CD4-positive, alpha-beta T cell treated with Interleukin-4 for 1 hour (primary cell): ENCODE data around the gene TSPEAR.
"Not testable (repeated sequence)": the region's sequence is repeated elsewhere in the genome, so short reads cannot be mapped to it uniquely, and the experiment has no call there.

Source experiments
- DNase-seq, 2 donors: peaks; one replicate each; pipeline ENCODE4 v3.0.0-alpha.2; 2020 to 2022

TSPEAR gene

DNA sequence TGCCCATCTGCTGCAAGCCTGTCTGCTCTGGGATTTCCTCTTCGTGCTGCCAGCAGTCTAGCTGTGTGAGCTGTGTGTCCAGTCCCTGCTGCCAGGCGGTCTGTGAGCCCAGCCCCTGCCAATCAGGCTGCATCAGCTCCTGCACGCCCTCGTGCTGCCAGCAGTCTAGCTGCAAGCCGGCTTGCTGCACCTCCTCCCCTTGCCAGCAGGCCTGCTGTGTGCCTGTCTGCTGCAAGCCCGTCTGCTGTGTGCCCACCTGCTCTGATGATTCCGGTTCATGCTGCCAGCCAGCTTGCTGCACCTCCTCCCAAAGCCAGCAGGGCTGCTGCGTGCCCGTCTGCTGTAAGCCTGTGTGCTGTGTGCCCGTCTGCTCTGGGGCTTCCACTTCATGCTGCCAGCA, 110.3 kb downstream of the TSPEAR start:
- DNase-seq, result not testable (repeated sequence)

DNA sequence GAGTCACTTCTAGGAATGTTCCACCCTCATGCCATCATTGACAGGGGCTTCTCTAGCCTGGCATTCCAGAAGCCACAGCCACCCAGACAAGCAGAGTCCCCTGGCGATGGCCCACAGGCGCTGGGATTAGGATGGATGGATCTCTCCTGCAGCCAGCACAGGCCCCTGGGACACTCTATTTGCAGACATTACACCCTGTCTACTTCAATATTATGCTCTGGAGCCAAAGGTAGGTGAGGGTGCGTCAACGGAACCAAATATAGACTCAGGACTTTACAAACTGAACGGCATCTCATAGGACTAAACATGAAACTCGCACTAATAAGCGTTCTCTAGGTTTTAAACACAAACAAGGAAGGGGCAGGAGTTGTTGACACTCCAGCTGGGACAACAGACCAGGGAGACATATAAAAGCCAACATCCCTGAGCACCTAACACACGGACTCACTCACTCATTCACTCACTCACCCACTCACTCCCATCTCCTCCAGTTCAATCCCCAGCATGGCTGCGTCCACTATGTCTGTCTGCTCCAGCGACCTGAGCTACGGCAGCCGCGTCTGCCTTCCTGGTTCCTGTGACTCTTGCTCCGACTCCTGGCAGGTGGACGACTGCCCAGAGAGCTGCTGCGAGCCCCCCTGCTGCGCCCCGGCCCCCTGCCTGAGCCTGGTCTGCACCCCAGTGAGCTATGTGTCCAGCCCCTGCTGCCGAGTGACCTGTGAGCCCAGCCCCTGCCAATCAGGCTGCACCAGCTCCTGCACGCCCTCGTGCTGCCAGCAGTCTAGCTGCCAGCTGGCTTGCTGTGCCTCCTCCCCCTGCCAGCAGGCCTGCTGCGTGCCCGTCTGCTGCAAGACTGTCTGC, 111.0 kb downstream of the TSPEAR start, which contains the start of gene KRTAP10-7:
Gene KRTAP10-7 (plus strand): TSS at position 480 of the 861 bp plus-strand sequence. CDS start 25 bp downstream, at position 505.
- DNase-seq, result not testable (repeated sequence)

DNA sequence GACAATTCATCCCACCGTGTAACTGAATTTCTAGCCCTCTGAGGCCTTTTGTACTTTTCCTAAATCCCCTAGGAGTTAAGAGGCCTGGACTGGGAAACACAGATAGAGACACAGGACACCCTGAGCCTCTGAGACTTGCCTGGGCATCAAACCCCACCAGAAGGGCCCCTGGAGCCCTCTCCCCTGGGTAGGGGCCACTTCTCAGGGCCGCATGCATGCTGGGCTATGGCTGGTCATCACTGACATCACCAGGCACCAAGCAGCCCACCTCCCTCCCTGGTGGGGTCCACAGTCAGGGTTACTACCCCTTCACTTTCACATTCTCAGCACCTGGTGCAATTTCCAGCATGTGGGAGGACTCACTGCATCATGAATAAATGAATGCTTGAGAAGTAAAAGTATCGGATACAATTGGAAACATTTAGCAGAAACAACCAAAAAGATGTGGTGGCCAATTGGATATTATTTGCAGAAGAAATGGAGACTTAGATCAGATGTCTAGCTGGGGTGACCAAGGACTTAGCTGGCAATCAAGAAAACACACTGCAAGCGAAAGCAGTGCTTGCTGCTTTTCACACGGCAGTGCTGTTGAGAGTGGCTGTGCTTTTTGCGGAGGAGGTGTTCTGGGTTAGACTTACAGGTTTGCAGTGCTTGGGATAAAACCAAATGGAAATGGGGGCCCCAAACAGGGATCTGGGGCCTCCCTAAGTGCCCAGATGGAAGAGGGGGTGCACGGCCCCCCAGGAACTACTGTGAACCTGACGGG, 111.9 kb downstream of the TSPEAR start:
- no peak for DNase-seq

DNA sequence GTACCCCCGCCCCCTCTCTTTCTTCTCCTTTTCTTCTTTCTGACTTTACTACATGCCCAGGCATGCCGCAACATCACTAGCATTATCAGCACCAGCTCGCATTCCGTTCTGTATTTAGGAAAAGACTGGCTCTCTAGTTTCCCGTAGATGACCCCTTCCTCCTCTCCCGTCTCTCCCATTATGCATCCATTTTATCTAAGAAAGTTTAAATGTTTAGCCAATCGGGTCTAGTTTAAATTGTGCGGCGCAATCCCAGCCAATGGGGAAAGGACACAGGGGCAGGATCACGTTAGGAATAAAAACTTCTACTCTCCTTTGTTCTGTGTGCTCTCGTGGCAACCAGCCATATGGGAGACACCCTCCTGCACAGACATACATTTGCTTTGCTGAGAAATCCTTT, 113.3 kb downstream of the TSPEAR start:
- DNase-seq, result no peak

DNA sequence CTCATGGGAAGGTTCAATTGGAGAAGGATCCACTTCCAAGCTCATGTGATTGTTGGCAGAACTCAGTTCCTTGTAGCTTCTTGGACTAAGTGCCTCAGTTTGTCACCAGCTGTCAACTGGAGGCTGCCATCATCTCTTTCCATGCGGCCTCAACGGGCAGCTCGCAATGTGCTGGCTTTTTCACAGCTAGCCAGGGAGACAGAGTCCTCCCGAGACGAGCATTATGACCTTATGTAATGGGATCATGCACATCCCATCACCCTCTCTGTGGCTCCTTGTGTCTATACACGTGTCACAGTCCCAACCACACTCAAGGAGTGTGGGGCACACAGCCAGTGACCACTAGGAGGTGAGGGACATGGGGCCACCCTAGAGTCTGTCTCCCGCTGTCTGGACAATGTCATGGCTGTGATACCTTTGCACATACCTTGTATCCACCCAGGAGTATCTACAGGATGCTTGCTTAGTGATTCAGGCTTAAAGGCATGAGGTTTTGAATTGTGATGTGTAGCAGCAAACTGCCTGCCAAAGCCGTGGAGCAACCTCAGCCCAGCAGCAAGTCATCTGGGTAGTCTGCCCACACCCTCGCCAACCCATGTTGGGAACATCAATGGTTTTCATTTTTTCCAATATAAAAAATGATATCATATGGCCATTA, 115.2 kb downstream of the TSPEAR start:
- no peak for DNase-seq

DNA sequence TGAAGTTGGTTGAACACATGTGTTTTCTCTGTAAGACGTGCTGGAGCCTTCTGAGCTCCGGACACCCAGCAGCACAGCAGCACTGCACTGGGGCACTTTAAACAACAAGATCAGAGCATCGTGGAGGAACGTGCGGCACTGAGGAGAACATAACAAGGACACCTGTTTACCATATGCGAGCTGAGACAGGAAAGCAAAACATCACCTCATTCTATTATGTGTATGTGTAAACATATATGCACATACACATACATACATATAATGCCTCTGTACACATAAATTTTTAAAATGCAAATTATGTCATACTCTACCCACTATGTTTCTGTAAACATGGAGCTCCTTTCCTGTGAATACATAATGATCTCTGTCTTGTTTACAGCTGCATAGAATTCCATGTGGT, 115.8 kb downstream of the TSPEAR start:
- no peak for DNase-seq

DNA sequence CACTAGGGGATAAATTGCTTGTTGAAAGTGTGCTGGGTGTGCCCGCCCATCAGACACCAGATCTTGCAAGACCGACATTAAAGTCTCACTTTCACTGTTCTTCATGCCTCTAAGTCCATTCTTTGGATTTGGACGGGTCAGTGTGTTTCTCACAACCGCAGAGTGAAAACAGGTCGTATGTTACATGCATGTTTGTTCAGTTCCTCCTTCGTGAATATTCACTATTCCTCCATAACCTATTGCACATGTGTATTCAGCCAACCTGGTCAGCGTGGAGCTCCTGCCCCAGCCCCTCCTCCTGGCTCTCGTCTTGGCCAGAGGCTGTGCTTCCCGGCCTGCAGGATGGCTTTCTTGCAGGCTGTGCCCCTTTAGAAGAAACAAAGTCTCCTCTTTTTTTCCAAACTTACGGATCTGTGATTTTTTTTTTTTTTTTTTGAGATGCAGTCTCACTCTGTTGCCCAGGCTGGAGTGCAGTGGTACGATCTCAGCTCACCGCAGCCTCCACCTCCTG, 116.9 kb downstream of the TSPEAR start:
- no peak for DNase-seq

DNA sequence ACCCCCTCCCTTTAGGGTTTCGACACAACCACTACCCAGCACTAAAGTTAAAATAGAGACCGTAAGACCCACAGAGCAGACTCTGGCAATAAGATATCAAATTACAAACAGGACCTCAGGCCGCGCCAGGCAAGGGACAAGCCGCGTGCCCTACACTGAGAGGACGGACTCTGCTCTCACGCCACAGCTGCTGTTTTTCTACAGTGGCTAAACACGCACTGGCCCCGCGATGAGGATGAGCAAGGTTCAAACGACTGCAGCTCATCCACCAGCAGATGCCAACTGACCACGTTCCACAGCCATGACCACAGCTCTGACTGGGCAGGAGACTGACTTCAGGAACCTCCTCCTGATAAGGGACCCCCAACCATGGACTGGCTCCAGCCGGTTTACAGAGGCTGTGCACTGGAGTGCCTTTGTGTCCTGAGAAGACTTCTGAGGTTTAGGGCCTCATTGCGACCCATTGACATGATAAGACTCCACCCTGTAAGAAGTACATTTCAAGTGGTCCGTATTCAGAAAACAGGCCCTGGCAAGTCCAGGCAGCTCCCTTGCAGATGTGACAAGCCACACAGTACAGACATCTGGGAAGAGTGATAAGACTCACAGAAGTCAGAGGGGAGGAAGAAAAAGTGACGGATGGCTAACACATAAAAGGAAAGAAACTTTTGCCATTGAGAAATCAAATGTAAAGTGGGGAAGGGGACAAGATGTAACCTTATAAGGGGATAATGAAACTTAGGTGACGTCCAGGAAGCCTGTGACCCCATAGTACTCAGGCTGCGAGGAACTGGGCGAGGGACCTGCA, 117.6 kb downstream of the TSPEAR start:
- no peak for DNase-seq

DNA sequence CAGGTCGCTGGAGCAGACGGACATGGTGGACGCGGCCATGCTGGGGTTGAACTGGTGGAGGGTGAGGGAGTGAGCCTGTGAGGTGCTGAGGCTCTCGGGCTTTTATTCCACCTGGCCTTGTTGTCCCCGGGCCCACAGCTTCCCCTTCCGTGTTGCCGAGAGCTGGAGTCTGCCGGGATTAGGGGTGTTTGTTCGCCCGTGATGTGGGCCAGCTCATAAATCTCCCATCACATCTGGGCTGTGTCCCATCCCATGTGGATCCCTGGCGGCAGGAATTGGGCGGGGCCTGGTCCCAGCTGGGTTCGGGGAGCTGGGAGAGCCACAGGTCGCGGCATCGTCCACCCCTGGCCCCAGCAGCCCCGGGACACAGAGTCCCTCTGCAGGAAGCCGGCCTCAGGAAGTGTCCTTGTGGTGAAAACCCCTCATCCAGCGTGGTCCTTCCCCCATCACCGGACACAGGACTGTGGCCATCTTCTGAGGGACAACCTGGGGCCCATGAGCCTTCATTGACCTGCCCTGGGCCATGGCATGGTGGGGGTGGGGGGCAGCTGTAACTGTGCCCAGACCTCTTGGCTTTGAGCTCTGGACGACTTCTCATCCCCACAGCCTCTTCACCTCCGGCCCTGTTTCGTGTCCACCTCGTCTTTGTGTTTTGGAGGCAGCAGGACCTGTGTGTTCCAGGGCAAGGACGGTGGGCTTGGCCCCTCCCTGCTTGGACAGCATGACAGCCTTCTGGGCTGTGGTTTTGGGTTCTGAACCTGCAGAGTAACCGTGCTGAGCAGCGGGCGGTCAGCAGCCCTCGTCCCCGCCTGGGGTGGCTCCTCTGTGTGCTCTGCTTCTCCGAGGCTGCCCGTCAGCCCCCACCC, 118.7 kb downstream of the TSPEAR start, which contains the start of gene KRTAP10-6:
Gene KRTAP10-6 (minus strand): TSS at position 60 of the 866 bp plus-strand sequence. CDS start 21 bp downstream, at position 39.
- DNase-seq, result no peak

DNA sequence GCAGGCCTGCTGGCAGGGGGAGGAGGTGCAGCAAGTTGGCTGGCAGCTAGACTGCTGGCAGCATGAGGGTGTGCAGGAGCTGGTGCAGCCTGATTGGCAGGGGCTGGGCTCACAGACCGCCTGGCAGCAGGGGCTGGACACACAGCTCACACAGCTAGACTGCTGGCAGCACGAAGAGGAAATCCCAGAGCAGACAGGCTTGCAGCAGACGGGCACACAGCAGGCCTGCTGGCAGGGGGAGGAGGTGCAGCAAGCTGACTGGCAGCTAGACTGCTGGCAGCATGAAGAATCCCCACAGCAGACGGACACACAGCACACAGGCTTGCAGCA, 119.6 kb downstream of the TSPEAR start:
- not testable (repeated sequence) for DNase-seq

DNA sequence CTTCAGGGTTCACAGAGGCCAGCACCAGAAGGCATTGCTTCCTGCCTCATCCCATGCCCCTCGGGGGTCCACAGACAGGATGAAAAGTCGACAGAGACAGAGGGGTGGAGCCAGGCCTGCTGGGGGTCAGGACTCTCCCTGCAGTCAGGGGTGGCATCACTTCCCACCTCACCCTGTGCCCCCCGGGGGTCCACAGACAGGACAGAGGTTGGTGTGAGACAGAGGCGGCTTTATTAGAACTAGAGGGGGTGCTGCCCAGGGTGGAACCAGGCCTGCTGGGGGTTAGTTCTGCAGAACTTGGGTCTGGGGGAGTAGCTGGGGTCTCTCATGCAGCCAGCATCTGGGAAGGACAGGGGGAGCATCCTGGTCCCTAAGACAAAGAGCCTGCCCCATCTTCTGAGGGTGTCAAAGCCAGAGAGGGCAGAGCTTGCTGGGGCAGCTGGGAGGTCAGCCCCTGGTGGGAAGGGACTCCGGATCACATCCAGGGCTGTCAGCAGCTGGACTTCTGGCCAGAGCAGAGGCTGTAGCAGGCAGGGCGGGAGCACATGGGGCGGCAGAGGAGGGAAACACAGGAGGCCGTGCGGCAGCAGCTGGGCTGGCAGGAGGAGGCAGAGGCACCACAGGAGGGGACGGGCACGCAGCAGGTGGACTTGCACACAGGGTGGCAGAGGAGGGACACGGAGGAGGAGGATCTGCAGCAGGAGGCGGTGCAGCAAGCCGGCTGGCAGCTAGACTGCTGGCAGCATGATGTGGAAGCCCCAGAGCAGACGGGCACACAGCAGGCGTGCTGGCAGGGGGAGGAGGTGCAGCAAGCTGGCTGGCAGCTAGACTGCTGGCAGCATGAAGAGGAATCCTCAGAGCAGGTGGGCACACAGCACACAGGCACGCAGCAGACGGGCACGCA, 120.2 kb downstream of the TSPEAR start:
- DNase-seq, result not testable (repeated sequence)

DNA sequence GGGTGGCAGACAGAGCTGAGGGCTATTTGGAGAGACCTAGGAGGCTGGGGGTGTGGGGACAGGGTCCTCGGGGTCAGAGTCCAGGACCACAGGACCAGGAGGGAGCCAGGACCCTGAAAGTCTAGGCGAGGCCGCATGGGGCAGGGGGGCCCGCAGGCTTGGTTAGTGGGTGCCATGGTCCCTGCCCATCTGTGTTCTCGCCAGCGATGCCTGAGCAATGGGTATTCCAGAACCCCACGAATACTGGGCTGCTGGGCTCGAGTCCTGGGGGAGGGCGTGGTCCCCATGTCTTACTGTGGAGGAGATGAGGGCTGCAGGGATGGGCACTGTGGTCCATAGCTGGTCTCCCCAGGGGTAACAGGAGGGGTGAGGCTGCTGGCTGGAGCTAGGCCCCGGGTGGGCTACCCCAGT, 121.1 kb downstream of the TSPEAR start:
- no peak for DNase-seq

DNA sequence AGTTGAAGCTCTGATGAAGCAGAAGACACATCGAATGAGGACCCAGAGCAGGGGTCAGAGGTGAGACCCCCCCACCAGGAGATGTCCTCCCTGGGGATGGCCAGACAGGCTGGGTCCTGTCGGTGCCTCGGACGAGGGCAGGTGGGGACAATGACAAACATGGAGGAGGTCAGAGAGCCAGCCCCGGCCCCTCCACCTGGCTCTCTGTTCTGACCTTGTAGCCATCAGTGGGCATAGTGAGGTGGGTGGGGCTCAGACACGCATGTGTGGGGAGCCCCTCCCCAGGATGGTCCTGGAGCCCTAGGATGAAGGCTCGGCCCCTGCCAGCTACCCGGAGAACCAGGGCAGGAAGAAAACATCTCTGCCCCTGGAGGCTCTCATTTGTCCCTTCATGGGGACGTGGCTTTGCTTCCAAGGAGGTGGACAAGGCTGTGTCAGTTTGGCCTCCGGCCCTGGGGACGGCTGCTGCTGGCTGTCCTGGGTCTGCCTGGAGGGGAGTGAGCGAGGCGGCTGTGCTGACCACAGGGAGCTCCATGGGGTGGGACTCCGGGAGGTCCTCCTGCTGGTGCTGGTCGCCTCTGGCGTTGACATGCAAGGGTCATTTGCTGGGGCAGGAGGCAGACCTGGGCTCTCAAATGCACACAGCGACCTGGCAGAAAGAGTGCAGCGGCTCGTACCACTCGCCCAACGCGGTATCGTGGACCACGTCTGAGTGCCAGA, 121.6 kb downstream of the TSPEAR start:
- no peak for DNase-seq

DNA sequence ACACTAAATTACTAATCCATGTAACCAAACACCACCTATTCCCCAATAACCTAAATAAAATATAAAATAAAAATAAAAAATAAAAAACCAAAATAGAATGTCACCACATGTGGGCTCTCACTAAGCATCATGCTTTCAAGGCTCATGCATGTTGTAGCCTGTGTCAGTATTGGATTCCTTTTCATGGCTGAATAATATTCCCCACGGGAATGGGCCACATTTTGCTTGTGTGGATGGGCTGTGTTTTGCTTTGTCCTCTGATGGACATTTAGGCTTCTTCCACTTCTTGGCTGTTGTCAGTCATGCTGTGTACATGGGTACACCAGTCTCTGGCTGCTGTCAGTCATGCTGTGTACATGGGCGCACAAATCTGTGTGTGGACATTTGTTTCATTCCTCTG, 122.3 kb downstream of the TSPEAR start:
- no peak for DNase-seq

DNA sequence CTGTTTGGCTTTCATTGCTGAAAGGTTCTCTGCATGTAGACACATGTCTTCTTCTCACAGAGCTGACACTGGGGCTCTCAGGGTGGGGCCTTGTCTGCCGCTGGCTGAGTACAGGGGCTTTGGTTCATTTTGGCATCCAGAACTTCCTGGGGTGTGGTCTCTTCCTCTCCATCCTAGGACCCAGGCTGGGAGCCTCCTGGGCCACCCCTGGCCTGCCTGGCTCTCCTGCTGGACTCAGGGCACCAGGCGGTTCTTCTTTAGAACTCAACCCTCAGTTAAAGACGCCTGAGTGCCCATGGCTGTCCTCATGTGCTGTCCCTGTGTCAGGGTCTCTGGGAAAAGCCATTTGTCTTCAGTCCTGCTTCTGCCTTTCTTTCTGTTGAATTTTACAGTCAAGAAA, 125.5 kb downstream of the TSPEAR start:
- no peak for DNase-seq

DNA sequence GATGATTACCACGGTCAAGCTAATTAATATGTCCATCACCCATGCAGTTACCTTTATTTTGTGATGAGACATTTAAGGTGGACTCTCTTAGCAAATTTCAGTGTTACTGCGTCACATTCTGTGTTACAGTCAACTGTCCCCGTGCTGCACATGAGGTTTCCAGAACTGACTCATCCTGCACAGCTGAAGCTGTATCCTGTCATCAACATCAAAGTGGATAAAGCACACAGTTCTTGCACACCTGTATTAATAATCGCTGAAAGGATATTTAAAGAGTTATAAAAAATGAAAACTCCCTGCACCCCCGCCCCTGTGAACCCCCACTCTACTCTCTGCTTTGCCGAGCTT, 127.6 kb downstream of the TSPEAR start:
- peak in 1 of 2 donors; percentile 22 for DNase-seq

DNA sequence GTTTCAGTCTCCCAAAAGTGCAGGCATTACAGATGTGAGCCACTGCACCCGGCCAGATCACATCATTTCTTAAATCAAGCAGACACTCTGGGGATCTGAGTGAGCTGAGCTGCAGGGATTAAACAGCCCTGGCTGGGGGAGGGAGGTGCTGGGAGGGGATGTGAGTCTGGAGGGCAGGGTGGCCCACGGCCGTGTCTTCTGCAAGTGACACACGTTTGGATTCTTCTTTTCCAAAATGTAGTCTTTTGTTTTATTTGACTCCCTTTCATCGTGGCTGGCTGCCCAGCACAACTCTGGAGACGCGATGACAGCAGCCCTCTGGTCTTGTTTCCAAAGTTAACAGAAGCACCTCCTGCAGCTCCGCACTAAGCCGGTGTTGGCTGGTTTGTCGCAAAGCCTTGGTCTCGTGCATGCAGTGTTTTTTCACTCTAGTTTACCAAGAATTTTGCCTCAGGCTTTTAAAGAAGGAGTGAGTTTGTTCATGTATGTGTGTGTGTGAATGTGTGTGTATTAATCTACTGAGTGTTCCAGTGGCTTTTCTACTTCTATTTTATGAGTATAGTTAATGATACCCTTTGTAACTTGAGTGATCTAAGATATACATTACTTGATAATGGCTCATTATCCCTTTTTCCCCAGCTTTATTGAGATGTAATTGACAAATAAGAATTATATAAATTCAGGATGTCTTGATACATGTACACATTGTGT, 128.1 kb downstream of the TSPEAR start:
- no peak for DNase-seq

DNA sequence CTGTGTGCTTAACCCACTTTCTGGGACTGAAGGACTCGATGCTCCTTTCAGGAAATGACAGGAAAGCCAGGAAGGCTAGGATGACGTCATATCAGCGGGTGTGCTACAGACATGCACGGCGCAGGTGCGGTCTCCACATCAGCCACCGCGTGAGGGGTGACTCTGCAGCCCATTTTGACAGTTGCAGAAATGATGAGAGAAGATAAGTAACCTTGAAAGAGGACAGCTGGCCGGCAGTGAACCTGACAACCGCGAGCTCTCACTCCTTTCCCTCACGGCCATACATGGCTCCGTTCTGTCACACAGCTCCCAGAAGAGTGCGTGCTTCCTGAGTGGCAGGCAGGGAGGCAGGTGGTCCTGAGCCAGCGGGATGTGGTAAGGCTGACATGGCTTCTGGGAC, 129.3 kb downstream of the TSPEAR start:
- no peak for DNase-seq

DNA sequence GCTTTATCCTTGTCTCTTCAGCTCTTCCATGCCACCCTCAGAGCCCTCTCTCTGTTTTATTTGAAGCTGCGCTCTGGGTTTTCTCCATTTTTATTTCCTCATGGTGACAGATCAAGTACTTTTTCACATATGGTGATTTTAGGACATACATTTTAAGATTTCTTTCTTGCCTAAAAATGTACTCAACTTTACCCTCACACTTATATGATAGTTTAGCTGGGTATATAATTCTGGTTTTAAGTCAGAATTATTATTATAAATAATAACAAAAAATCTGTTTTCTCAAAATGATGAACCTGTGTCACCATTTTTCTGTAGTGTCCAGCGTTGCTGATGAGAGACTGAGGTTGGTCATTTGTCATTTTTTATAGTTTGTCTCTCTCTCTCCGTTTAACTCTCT, 130.2 kb downstream of the TSPEAR start:
- DNase-seq, result no peak
